ENCODE results near the gene RBM33. TPM values are rescaled to one million over a fixed set of nuclear protein-coding genes. Genes with fewer than 3 reads are reported as not detected.

Gene RBM33
- total and polyA plus RNA-seq, 7 donors, result 11.6 to 49.3 (median 40.4) TPM

DNA sequence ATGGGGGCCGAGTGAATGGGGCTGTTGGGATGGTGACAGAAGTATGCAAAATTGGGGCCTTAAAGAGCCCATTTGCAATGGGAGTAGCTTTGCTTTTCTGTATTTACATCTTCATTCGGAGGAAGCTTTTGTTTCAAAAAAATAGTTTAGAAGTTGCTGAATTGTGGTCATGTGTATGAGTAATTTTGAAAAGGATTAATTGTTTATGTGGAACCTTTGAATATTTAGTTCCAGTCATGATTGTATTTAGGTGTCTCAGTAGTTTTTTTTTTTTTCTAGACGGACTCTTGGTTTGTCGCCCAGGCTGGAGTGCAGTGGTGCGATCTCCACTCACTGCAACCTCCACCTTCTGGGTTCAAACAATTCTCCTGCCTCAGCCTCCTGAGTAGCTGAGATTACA, 37.2 kb downstream of the RBM33 start:
- Histone ChIP-seq H3K27me3 (ENCODE audit: insufficient read depth in 3 of 3, low read length in 2 of 3) (no peaks in the 10 kb centered on the region), H3K9me3 (no peaks in the 10 kb centered on the region), H3K4me1 (peaks cover 6% of the 10 kb centered on the region), H3K36me3 (ENCODE audit: insufficient read depth in 1 of 2, low read depth in 1 of 2) (peaks cover 0 to 35% of the 10 kb centered on the region in 2 donors), H3K27ac (no peak overlapping the region), H3K4me3 (no peak overlapping the region)
- TF ChIP-seq, protein P1, sequence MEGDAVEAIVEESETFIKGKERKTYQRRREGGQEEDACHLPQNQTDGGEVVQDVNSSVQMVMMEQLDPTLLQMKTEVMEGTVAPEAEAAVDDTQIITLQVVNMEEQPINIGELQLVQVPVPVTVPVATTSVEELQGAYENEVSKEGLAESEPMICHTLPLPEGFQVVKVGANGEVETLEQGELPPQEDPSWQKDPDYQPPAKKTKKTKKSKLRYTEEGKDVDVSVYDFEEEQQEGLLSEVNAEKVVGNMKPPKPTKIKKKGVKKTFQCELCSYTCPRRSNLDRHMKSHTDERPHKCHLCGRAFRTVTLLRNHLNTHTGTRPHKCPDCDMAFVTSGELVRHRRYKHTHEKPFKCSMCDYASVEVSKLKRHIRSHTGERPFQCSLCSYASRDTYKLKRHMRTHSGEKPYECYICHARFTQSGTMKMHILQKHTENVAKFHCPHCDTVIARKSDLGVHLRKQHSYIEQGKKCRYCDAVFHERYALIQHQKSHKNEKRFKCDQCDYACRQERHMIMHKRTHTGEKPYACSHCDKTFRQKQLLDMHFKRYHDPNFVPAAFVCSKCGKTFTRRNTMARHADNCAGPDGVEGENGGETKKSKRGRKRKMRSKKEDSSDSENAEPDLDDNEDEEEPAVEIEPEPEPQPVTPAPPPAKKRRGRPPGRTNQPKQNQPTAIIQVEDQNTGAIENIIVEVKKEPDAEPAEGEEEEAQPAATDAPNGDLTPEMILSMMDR (IDR thresholded peaks at IDR 0.05), result no peak
- DNase-seq, result no peak
- no peak for ATAC-seq
- WGBS, 3 donors, result 91 to 93% (median 91%) methylated on average over 5 of the region's 5 CpGs
- intact Hi-C loops (cut with DNase I), result no loop called here

DNA sequence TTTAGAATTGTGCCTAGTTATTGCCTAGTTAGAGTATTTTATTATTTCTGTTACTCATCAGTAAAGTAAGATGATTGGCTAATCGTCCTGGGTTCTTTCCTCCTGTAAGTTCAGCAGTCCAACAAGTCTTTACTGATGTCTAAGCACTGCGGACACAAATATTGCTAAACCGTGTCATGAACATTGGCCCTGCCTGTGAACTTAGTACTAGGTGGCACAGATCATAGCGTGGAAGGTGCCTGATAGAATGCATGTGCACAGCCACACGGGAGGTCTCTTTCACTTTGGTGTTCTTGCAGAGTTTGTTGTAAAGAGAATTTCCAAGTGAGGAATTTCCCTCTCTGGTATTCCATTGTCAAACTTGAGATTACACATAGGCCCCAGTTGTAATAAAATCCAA, 38.0 kb downstream of the RBM33 start:
- intact Hi-C loops (cut with DNase I), result no loop called here
- WGBS, 3 donors, result 89 to 93% (median 90%) methylated on average over 5 of the region's 5 CpGs
- Histone ChIP-seq H3K4me3 (no peak overlapping the region), H3K9me3 (no peaks in the 10 kb centered on the region), H3K36me3 (ENCODE audit: insufficient read depth in 1 of 2, low read depth in 1 of 2) (peaks cover 0 to 35% of the 10 kb centered on the region in 2 donors), H3K27ac (no peak overlapping the region), H3K27me3 (ENCODE audit: insufficient read depth in 3 of 3, low read length in 2 of 3) (no peaks in the 10 kb centered on the region), H3K4me1 (peaks cover 6% of the 10 kb centered on the region)
- DNase-seq, result no peak
- TF ChIP-seq, protein P1 (IDR thresholded peaks at IDR 0.05), result no peak
- no peak for ATAC-seq

DNA sequence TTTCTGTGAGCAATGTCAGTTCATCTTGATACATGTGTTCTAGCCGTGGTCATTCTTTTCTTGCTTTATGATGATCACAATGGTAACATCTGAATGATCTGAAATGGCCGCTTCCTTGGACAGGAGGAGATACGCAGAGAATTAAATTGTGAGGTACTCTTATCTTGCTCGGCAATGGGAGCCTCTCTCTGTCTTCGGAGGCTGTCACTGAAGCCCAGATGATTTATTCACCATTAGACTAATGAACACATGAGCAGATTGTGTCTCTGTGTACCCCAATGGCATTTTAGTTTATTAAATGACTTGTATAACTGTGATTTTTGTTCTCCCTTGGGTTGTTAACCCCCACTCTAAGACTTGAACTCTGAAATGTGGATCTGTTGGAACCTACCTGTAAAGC, 38.6 kb downstream of the RBM33 start:
- Histone ChIP-seq H3K27ac (no peak overlapping the region), H3K36me3 (ENCODE audit: insufficient read depth in 1 of 2, low read depth in 1 of 2) (peaks cover 0 to 35% of the 10 kb centered on the region in 2 donors), H3K4me3 (no peak overlapping the region), H3K27me3 (ENCODE audit: insufficient read depth in 3 of 3, low read length in 2 of 3) (no peaks in the 10 kb centered on the region), H3K4me1 (peaks cover 6% of the 10 kb centered on the region), H3K9me3 (no peaks in the 10 kb centered on the region)
- ATAC-seq (peak in 1 of 4 donors; percentile 17), DNase-seq (no peak)
- TF ChIP-seq, protein P1 (IDR thresholded peaks at IDR 0.05), result no peak
- intact Hi-C loops (cut with DNase I), result no loop called here
- WGBS, 3 donors, result 91 to 94% (median 94%) methylated on average over 5 of the region's 5 CpGs

DNA sequence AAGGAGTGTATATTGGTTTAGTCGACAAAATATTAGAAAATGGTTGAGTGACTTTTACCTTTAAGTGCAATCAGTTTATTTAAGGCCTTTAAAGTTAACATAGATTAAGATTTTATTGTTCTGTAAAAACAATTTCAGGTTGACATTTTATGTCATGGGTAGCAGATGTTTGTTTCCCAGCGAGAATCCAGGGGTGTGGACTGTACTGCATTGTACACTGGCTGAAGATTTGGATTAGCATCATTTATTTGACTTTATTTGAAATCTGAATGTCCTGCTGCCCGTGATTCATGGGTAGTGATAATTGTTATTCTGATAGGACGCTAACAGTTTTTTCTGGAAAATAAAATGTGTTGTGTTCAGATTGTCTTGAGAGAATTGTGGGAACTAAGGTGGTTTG, 39.3 kb downstream of the RBM33 start:
- Histone ChIP-seq H3K4me1 (peaks cover 6% of the 10 kb centered on the region), H3K36me3 (ENCODE audit: insufficient read depth in 1 of 2, low read depth in 1 of 2) (peaks cover 0 to 29% of the 10 kb centered on the region in 2 donors), H3K27ac (no peak overlapping the region), H3K27me3 (ENCODE audit: insufficient read depth in 3 of 3, low read length in 2 of 3) (no peaks in the 10 kb centered on the region), H3K4me3 (no peak overlapping the region), H3K9me3 (no peaks in the 10 kb centered on the region)
- DNase-seq, result no peak
- intact Hi-C loops (cut with DNase I), result no loop called here
- TF ChIP-seq, protein P1 (IDR thresholded peaks at IDR 0.05), result no peak
- 87 to 95% (median 91%) methylated on average over 4 of the region's 4 CpGs for WGBS, 3 donors
- no peak for ATAC-seq

DNA sequence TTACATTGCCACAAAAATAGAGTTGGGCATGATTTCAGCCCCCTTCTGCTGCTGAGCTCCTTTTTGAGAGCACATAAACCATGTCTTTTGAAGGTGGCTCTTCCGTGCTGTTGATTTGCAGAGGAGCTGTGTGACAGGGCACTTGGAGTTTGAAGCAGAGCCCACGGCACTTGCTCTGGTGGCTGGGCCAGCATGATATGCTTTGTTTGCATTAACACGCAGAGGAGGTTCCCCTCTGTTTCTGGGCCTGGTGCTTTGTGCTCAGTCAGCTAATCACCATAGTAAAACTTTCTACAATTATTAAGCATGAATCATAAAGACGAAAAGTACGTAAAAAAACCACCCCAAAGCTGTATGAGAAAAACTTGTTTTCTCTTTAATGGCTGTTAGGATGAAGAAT, 40.1 kb downstream of the RBM33 start:
- TF ChIP-seq, protein P1 (IDR thresholded peaks at IDR 0.05), result no peak
- 69 to 87% (median 75%) methylated on average over 5 of the region's 5 CpGs for WGBS, 3 donors
- DNase-seq, result no peak
- peaks cover 6% of the 10 kb centered on the region for H3K4me1 ChIP-seq
- intact Hi-C loops (cut with DNase I), result no loop called here
- H3K9me3 ChIP-seq, result no peaks in the 10 kb centered on the region
- H3K36me3 ChIP-seq (ENCODE audit: insufficient read depth in 1 of 2, low read depth in 1 of 2), result peaks cover 0 to 21% of the 10 kb centered on the region in 2 donors
- H3K27me3 ChIP-seq (ENCODE audit: insufficient read depth in 3 of 3, low read length in 2 of 3), result no peaks in the 10 kb centered on the region
- no peak overlapping the region for H3K27ac ChIP-seq
- no peak overlapping the region for H3K4me3 ChIP-seq
- ATAC-seq, result no peak
